HCT116 (cell line): ENCODE data around the gene FBXL7. TPM values are rescaled to one million over a fixed set of nuclear protein-coding genes. Genes with fewer than 3 reads are reported as not detected.

ENCODE experiments used
- ATAC-seq: fragments of 200-7000 bp; cut with Tn5 transposase; 2 replicates; pipeline ENCODE4 v1.9.1; 2020; ENCODE audit warnings: mild to moderate bottlenecking, moderate library complexity
- BruUV-seq: library from RNA; stranded (reverse); fragments of 400-500 nt; replicated peaks from 2 replicates; lab custom pipeline; 2021; lab: Mats Ljungman, UMichigan
- CTCF ChIA-PET: fragments of 300-600 bp; sonication (Branson Sonifier 250); formaldehyde crosslinking; loops from one replicate; lab custom pipeline; 2021; ENCODE audit warnings: antibody characterized with exemption; lab: Charles Lee
- POLR2A ChIA-PET: fragments of 300-600, 350-600 bp; sonication (Branson Sonifier 250); formaldehyde crosslinking; loops from one replicate; lab custom pipeline; 2021; ENCODE audit warnings: antibody characterized with exemption; lab: Charles Lee
- RAD21 ChIA-PET, 2 experiments: fragments of 300-600 bp; sonication (Branson Sonifier 250); formaldehyde crosslinking; loops; one replicate each; lab custom pipeline; 2023; ENCODE audit warnings: low total read pairs in 2 of 2; ENCODE audit not compliant: uncharacterized antibody in 2 of 2, unreplicated experiment in 2 of 2, low non-redundant PET in 1 of 2; lab: Charles Lee
- DNase-seq: peaks from one replicate; pipeline ENCODE4 v3.0.0-alpha.2; 2010; ENCODE audit warnings: low read depth, low spot score
- H2AFZ ChIP-seq: fragments of 200-600 bp; shearing (Covaris generic), sonication (generic); 2 replicates; pipeline ENCODE4 v1.6.1; 2017; ENCODE audit warnings: low read depth, mixed run types, mixed read lengths, antibody characterized with exemption, low read length; ENCODE audit not compliant: poor library complexity, severe bottlenecking
- H3K27ac ChIP-seq: 2 replicates; pipeline ENCODE4 v1.5.1; 2012; ENCODE audit warnings: low read depth, low read length
- H3K27me3 ChIP-seq: fragments of 200-600 bp; sonication (generic); 2 replicates; pipeline ENCODE4 v1.6.1; 2016; ENCODE audit warnings: mixed run types, low read length, mixed read lengths; ENCODE audit not compliant: insufficient read depth
- H3K36me3 ChIP-seq, 2 experiments: fragments of 200-500 bp in 1 of 2; fragments of 200-600 bp in 1 of 2; sonication (Bioruptor generic) in 1 of 2; sonication (generic) in 1 of 2; 2 replicates each; pipeline versions ENCODE4 v1.5.1 to v1.6.1; 2014 to 2016; ENCODE audit warnings: low read length in 2 of 2, inconsistent platforms in 1 of 2, mixed read lengths in 1 of 2, mixed run types in 1 of 2; ENCODE audit not compliant: insufficient read depth in 2 of 2, control insufficient read depth in 1 of 2
- H3K4me1 ChIP-seq, 2 experiments: fragments of 200-600 bp in 1 of 2; sonication (generic) in 1 of 2; 2 replicates each; pipeline versions ENCODE4 v1.5.1 to v1.6.1; 2012 to 2017; ENCODE audit warnings: low read length in 2 of 2, inconsistent platforms in 1 of 2, mild to moderate bottlenecking in 1 of 2, mixed read lengths in 1 of 2, mixed run types in 1 of 2, moderate library complexity in 1 of 2; ENCODE audit not compliant: insufficient read depth in 2 of 2, control insufficient read depth in 1 of 2
- H3K4me2 ChIP-seq: fragments of 200-600 bp; sonication (generic); 2 replicates; pipeline ENCODE4 v1.6.1; 2017; ENCODE audit warnings: mixed run types, low read length, mixed read lengths
- H3K4me3 ChIP-seq, 2 experiments: fragments of 200-600 bp in 1 of 2; sonication (generic) in 1 of 2; replicated peaks in 1 of 2; 2 replicates each; pipeline ENCODE4 v1.5.1; 2011 to 2016; ENCODE audit warnings: low read length in 2 of 2, control low read depth in 1 of 2, low read depth in 1 of 2, mild to moderate bottlenecking in 1 of 2, mixed read lengths in 1 of 2, mixed run types in 1 of 2
- H3K79me2 ChIP-seq: fragments of 200-600 bp; sonication (generic); 2 replicates; pipeline ENCODE4 v1.6.1; 2017; ENCODE audit warnings: mild to moderate bottlenecking, mixed run types, low read length, moderate library complexity, mixed read lengths; ENCODE audit not compliant: insufficient read depth
- H3K9ac ChIP-seq: fragments of 200-600 bp; sonication (generic); 2 replicates; pipeline ENCODE4 v1.6.1; 2016; ENCODE audit warnings: low read length, mixed read lengths
- H3K9me2 ChIP-seq: fragments of 200-600 bp; sonication (generic), shearing (Covaris generic); 2 replicates; pipeline ENCODE4 v1.6.1; 2017; ENCODE audit warnings: mixed run types, mild to moderate bottlenecking, moderate library complexity; ENCODE audit not compliant: insufficient read depth
- H3K9me3 ChIP-seq, 2 experiments: fragments of 200-500 bp in 1 of 2; fragments of 200-600 bp in 1 of 2; sonication (Bioruptor generic) in 1 of 2; sonication (generic) in 1 of 2; 2 replicates each; pipeline ENCODE4 v1.6.1; 2014 to 2017; ENCODE audit warnings: low read length in 2 of 2, mixed read lengths in 2 of 2, inconsistent platforms in 1 of 2, low read depth in 1 of 2, mild to moderate bottlenecking in 1 of 2, mixed run types in 1 of 2, moderate library complexity in 1 of 2; ENCODE audit not compliant: control insufficient read depth in 1 of 2, insufficient read depth in 1 of 2
- H4K20me1 ChIP-seq: fragments of 200-600 bp; sonication (generic), shearing (Covaris generic); 2 replicates; pipeline ENCODE4 v1.6.1; 2017; ENCODE audit warnings: mixed run types, mild to moderate bottlenecking, moderate library complexity; ENCODE audit not compliant: insufficient read depth
- EGR1 ChIP-seq: IDR thresholded peaks from 2 replicates; pipeline ENCODE4 v1.6.1; 2012; ENCODE audit warnings: low read depth
- ELF1 ChIP-seq: IDR thresholded peaks from 2 replicates; pipeline ENCODE4 v1.6.1; 2012; ENCODE audit warnings: low read depth, borderline replicate concordance
- EZH2phosphoT487 ChIP-seq: fragments of 200-600 bp; IDR thresholded peaks from 2 replicates; pipeline ENCODE4 v1.6.1; 2018; ENCODE audit warnings: antibody characterized with exemption, borderline replicate concordance
- FOSL1 ChIP-seq: IDR thresholded peaks from 2 replicates; pipeline ENCODE4 v1.6.1; 2012; ENCODE audit warnings: low read depth
- POLR2A ChIP-seq: IDR thresholded peaks from 2 replicates; pipeline ENCODE4 v1.7.0; 2011; ENCODE audit warnings: borderline replicate concordance; ENCODE audit not compliant: insufficient read depth, insufficient read length; ENCODE audit errors: extremely low read depth
- REST ChIP-seq: IDR thresholded peaks from 2 replicates; pipeline ENCODE4 v1.6.1; 2012; ENCODE audit warnings: low read depth
- SIN3A ChIP-seq: IDR thresholded peaks from 2 replicates; pipeline ENCODE4 v1.6.1; 2012; ENCODE audit warnings: low read depth
- SRF ChIP-seq: IDR thresholded peaks from 2 replicates; pipeline ENCODE4 v1.6.1; 2012; ENCODE audit warnings: low read depth
- TCF7L2 ChIP-seq: IDR thresholded peaks from 2 replicates; pipeline ENCODE4 v1.7.0; 2011; ENCODE audit warnings: borderline replicate concordance, inconsistent platforms; ENCODE audit not compliant: insufficient read depth, insufficient read length; ENCODE audit errors: extremely low read depth
- YY1 ChIP-seq: IDR thresholded peaks from 2 replicates; pipeline ENCODE4 v1.6.1; 2011; ENCODE audit warnings: low read length, low read depth, moderate library complexity, mild to moderate bottlenecking; ENCODE audit not compliant: insufficient replicate concordance; ENCODE audit errors: extremely low read depth
- ZFX ChIP-seq: fragments of 450-650 bp; IDR thresholded peaks from 2 replicates; pipeline ENCODE4 v1.6.1; 2017
- ZNF274 ChIP-seq: fragments of 200-500 bp; sonication (Bioruptor generic); IDR thresholded peaks from 2 replicates; pipeline ENCODE4 v1.6.1; 2014; ENCODE audit warnings: mild to moderate bottlenecking, low read depth, low read length, inconsistent platforms
- intact Hi-C: fragments of 100-400 bp; cut with micrococcal nuclease; formaldehyde crosslinking; loops from 2 replicates; pipeline ENCODE4 v1.10.0; 2022
- total RNA-seq: library from RNA; stranded (reverse); gene quantifications from one replicate; pipeline ENCODE4 v1.2.1, GENCODE V29; 2021; ENCODE audit not compliant: unreplicated experiment
- TF ChIP-seq, protein P1 (sequence below): IDR thresholded peaks from 2 replicates; pipeline ENCODE4 v1.6.1; 2011; ENCODE audit warnings: mild to moderate bottlenecking, low read length, moderate library complexity; ENCODE audit not compliant: insufficient replicate concordance; ENCODE audit errors: extremely low read depth

The FBXL7 gene
- total RNA-seq, 1 experiment from 2014 or later = 0.05 TPM

DNA sequence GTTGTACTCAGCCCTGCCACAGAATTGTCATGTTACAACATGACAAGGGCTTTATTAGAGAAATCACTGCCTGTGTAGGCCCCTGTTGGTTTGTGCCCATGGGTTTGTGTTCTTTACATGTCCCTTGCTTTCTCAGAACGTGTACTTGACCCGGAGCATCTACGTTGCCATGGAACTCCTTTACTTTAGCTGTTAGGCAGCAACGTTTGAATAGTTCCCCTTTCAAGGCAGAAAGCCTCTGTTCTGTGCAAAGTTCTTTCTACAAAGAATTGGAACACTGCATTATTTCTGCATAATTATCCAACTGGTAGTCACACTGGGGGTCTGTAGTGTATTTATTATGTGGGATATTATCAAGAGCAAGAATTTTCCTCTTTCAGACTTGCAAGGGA is 51.1 kb downstream of the FBXL7 start:
- no peaks in the 10 kb centered on the region for H4K20me1 ChIP-seq

GRCh38 chr5:15554542-15554941 is 54.6 kb downstream of the FBXL7 start:
- no peak for DNase-seq
- ChIA-PET RAD21 (no interaction called here), CTCF (no interaction called here)
- H3K4me3 ChIP-seq = no peak overlapping the region
- H4K20me1 ChIP-seq = no peaks in the 10 kb centered on the region
- no peak overlapping the region for H3K4me2 ChIP-seq
- ATAC-seq = no peak
- BruUV-seq = no TSS peak
- no peaks in the 10 kb centered on the region for H3K9me2 ChIP-seq
- H2AFZ ChIP-seq = no peak overlapping the region
- H3K27me3 ChIP-seq = no peaks in the 10 kb centered on the region
- no peaks in the 10 kb centered on the region for H3K79me2 ChIP-seq
- no peak overlapping the region for H3K9ac ChIP-seq
- H3K9me3 ChIP-seq = peaks cover 22 to 34% of the 10 kb centered on the region in 2 experiments; a peak in 2 of 4 replicates
- H3K36me3 ChIP-seq = no peaks in the 10 kb centered on the region
- H3K27ac ChIP-seq = no peak overlapping the region
- intact Hi-C loops = no loop called here
- TF ChIP-seq YY1 = no peak
- no peak for TF ChIP-seq EZH2phosphoT487
- no peak for TF ChIP-seq TCF7L2
- TF ChIP-seq FOSL1 = no peak
- no peak for TF ChIP-seq ZNF274
- TF ChIP-seq REST = no peak
- TF ChIP-seq SIN3A = no peak
- TF ChIP-seq, protein P1, sequence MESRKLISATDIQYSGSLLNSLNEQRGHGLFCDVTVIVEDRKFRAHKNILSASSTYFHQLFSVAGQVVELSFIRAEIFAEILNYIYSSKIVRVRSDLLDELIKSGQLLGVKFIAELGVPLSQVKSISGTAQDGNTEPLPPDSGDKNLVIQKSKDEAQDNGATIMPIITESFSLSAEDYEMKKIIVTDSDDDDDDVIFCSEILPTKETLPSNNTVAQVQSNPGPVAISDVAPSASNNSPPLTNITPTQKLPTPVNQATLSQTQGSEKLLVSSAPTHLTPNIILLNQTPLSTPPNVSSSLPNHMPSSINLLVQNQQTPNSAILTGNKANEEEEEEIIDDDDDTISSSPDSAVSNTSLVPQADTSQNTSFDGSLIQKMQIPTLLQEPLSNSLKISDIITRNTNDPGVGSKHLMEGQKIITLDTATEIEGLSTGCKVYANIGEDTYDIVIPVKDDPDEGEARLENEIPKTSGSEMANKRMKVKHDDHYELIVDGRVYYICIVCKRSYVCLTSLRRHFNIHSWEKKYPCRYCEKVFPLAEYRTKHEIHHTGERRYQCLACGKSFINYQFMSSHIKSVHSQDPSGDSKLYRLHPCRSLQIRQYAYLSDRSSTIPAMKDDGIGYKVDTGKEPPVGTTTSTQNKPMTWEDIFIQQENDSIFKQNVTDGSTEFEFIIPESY = no peak
- no peak for TF ChIP-seq POLR2A
- TF ChIP-seq ELF1 = no peak
- TF ChIP-seq ZFX = no peak
- TF ChIP-seq, all 23 proteins: peak for 0
- POLR2A ChIA-PET = no interaction called here
- H3K4me1 ChIP-seq = no peaks in the 10 kb centered on the region

More for the DNA sequence above, 51.1 kb downstream of the FBXL7 start:
- H3K79me2 ChIP-seq = no peaks in the 10 kb centered on the region
- no peak overlapping the region for H2AFZ ChIP-seq
- DNase-seq (no peak), ATAC-seq (no peak)
- CTCF ChIA-PET = no interaction called here
- POLR2A ChIA-PET = no interaction called here
- BruUV-seq = no TSS peak
- H3K36me3 ChIP-seq = no peaks in the 10 kb centered on the region
- TF ChIP-seq YY1 (no peak), ZNF274 (no peak), EGR1 (no peak), SRF (no peak), SIN3A (no peak)
- no peaks in the 10 kb centered on the region for H3K27me3 ChIP-seq
- H3K9ac ChIP-seq = no peak overlapping the region
- no peaks in the 10 kb centered on the region for H3K9me2 ChIP-seq
- intact Hi-C loops = no loop called here
- no peaks in the 10 kb centered on the region for H3K4me1 ChIP-seq
- H3K4me3 ChIP-seq = no peak overlapping the region
- H3K9me3 ChIP-seq = peaks cover 15 to 30% of the 10 kb centered on the region in 2 experiments; a peak in 2 of 4 replicates
- RAD21 ChIA-PET = no interaction called here
- H3K4me2 ChIP-seq = no peak overlapping the region
- H3K27ac ChIP-seq = no peak overlapping the region
